Kidney (tissue), 14 donors: Measurements from ENCODE around the gene NBDY. TPM values are rescaled to one million over a fixed set of nuclear protein-coding genes. Genes with fewer than 3 reads are reported as not detected.

Experiments
- DNase-seq, 5 donors: peaks; one replicate each; pipeline ENCODE4 v3.0.0-alpha.2; 2013 to 2020
- FAIRE-seq: peaks from 2 replicates; lab custom pipeline; 2012; peaks lifted over from hg19 to GRCh38; lab: Jason Lieb, UNC
- H3K27ac ChIP-seq, 2 donors: one replicate each; pipeline ENCODE4 v1.7.0; 2013; ENCODE audit warnings: low read depth in 2 of 2, low read length in 2 of 2, inconsistent platforms in 1 of 2
- H3K27me3 ChIP-seq: one replicate; pipeline ENCODE4 v1.7.1; 2013; ENCODE audit warnings: low read length, inconsistent platforms; ENCODE audit not compliant: control insufficient read depth, insufficient read depth
- H3K36me3 ChIP-seq, 3 donors: one replicate each; pipeline versions ENCODE4 v1.7.0 to v1.7.1; 2013; ENCODE audit warnings: low read length in 3 of 3, control low read depth in 1 of 3, inconsistent platforms in 1 of 3; ENCODE audit not compliant: insufficient read depth in 3 of 3, control insufficient read depth in 2 of 3
- H3K4me1 ChIP-seq, 3 donors: one replicate each; pipeline versions ENCODE4 v1.7.0 to v1.7.1; 2013; ENCODE audit warnings: low read length in 3 of 3, inconsistent platforms in 1 of 3, low read depth in 1 of 3; ENCODE audit not compliant: control insufficient read depth in 2 of 3, insufficient read depth in 2 of 3
- H3K4me3 ChIP-seq, 3 donors: one replicate each; pipeline versions ENCODE4 v1.7.0 to v1.8.1; 2013; ENCODE audit warnings: low read length in 3 of 3, control low read depth in 1 of 3, inconsistent platforms in 1 of 3
- H3K9ac ChIP-seq, 3 donors: one replicate each; pipeline versions ENCODE4 v1.7.0 to v1.7.1; 2013; ENCODE audit warnings: low read length in 3 of 3, control low read depth in 1 of 3, inconsistent platforms in 1 of 3
- H3K9me3 ChIP-seq, 3 donors: one replicate each; pipeline versions ENCODE4 v1.7.0 to v1.7.1; 2013; ENCODE audit warnings: low read length in 3 of 3, control low read depth in 1 of 3, inconsistent platforms in 1 of 3; ENCODE audit not compliant: control insufficient read depth in 2 of 3, insufficient read depth in 1 of 3
- intact Hi-C: fragments of 100-400 bp; cut with DNase I; formaldehyde crosslinking; loops from one replicate; pipeline ENCODE4 v1.11.1; 2022
- polyA plus RNA-seq: library from polyadenylated mRNA; stranded (reverse); fragments of 350-450 nt; fragmentation: Illumina TruSeq; extraction: RNeasy Lipid Tissue Mini Kit (QIAGEN cat#74804); gene quantifications from one replicate; pipeline ENCODE4 v1.2.3, GENCODE V29; 2014; ENCODE audit warnings: low read depth, low replicate concordance; ENCODE audit not compliant: insufficient read depth
- total RNA-seq: library from RNA; stranded (reverse); fragmentation: NEBNext Ultra II Directional; extraction: Animal tissue kit (Norgen Biotek cat#: 25700); gene quantifications from one replicate; pipeline ENCODE4 v1.2.1, GENCODE V29; 2021
- TF ChIP-seq, protein P1 (sequence below): IDR thresholded peaks from 3 replicates; pipeline ENCODE4 v1.5.1; 2012; ENCODE audit warnings: mild to moderate bottlenecking, moderate library complexity, borderline replicate concordance; ENCODE audit not compliant: insufficient read depth; ENCODE audit errors: extremely low read depth
- donor health status: control.
- donor health status: control.
- donor health status: control.
- donor health status: control.
- donor health status: control.
- donor health status: DM: yes; HTN: yes; CAD: no.
- donor health status: Normal renal cell carcinoma (clear cell type).

NBDY gene
- total and polyA plus RNA-seq, 2 donors from 2014 or later: 50.8 to 88.7 TPM

DNA sequence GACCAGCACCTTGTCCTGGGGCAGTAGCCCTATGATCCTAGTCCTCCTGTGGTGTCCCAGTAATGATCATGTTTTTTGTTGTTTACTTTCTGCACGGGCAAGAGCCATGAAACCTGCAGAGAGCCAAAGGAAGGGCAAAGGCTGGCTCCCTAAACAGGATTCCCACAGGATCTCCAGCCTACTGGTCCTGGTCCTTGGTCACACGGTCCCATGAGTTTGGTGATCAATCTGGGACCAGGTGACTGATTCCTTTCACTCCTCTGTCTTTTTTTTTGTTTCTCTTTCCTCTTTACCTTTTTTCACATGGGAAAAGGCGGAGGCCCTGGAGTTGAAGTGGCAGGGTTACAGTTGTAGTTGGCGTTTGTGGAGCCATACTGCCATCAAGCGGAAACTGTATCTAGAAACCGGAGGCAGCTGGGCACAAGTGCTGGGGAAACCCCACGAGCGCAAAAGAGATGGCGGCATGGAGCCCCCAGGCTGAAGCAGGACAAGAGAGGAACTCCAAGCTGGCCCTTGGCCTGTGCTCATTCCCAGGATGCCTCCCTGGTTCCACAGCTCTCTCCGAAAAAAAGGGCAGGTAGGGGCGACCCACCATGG lies 34.6 kb downstream of the NBDY start:
- Histone ChIP-seq H3K4me1 (peaks cover 0 to 2% (median 0%) of the 10 kb centered on the region in 3 donors), H3K4me3 (peak overlapping the region in 1 of 3 donors; percentile 78), H3K27ac (no peak overlapping the region), H3K36me3 (no peaks in the 10 kb centered on the region), H3K9ac (peak overlapping the region in 1 of 3 donors; percentile 69), H3K9me3 (no peaks in the 10 kb centered on the region), H3K27me3 (peaks cover 2% of the 10 kb centered on the region)
- peak in 3 of 5 donors; percentile 87 to 96 (median 91) for DNase-seq
- TF ChIP-seq, protein P1, sequence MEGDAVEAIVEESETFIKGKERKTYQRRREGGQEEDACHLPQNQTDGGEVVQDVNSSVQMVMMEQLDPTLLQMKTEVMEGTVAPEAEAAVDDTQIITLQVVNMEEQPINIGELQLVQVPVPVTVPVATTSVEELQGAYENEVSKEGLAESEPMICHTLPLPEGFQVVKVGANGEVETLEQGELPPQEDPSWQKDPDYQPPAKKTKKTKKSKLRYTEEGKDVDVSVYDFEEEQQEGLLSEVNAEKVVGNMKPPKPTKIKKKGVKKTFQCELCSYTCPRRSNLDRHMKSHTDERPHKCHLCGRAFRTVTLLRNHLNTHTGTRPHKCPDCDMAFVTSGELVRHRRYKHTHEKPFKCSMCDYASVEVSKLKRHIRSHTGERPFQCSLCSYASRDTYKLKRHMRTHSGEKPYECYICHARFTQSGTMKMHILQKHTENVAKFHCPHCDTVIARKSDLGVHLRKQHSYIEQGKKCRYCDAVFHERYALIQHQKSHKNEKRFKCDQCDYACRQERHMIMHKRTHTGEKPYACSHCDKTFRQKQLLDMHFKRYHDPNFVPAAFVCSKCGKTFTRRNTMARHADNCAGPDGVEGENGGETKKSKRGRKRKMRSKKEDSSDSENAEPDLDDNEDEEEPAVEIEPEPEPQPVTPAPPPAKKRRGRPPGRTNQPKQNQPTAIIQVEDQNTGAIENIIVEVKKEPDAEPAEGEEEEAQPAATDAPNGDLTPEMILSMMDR: no peak
- FAIRE-seq: no peak
- intact Hi-C loops: no loop called here

DNA sequence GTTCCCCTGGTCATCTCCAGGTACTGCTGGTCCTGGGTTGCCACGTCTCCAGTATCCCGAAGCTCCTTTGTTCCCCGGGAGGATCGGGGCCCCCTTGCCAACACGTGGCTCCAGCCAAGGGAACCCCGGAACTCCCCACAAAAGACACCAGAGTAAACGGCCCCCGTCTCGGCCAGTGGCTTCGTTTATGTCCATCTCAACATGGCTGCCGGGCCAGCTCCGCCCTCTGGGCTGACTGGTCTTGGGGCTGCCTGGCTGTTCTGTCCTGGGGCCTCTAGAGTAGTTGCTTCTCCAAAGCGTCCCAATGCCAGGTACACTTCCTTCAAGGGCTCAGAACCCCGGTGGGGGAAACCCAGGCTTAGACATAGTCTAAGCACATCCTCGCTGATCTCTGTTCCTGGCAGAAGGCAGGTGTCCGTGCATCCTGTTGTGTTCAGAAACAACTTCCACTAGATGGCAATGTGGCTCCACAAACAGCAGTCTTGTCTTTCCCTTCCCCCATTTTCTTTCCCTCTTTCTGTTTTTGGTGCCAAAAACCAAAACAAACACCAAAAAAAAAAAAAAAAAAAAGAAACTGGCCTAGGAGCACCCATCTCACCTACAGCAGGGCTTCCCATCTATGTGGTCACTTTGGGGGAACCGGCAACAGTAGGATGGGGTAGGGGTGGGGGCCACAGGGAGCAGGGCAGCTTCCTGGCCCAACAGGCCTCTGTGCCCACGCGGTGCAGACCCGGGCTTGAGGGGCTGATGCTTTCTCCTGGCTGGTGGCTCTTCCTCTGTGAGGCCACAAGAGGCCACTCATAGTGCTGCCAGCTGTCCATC lies 35.3 kb downstream of the NBDY start:
- FAIRE-seq: peak; percentile 86
- H3K9ac ChIP-seq: peak overlapping the region in 1 of 3 donors; percentile 69
- peaks cover 0 to 2% (median 0%) of the 10 kb centered on the region in 3 donors for H3K4me1 ChIP-seq
- H3K9me3 ChIP-seq: no peaks in the 10 kb centered on the region
- DNase-seq: peak; percentile 48 to 95 (median 91)
- no peaks in the 10 kb centered on the region for H3K36me3 ChIP-seq
- H3K4me3 ChIP-seq: peak overlapping the region in 1 of 3 donors; percentile 78
- no peak overlapping the region for H3K27ac ChIP-seq
- H3K27me3 ChIP-seq: peaks cover 2% of the 10 kb centered on the region
- intact Hi-C loops: no loop called here
- TF ChIP-seq, protein P1: peak; percentile 52

- H3K27ac ChIP-seq: no peak overlapping the region
- H3K4me3 ChIP-seq: no peak overlapping the region
- TF ChIP-seq, protein P1: no peak
- no peaks in the 10 kb centered on the region for H3K36me3 ChIP-seq
- peak in 1 of 5 donors; percentile 57 for DNase-seq
- H3K4me1 ChIP-seq: peaks cover 0 to 2% (median 0%) of the 10 kb centered on the region in 3 donors
- FAIRE-seq: no peak
- no peaks in the 10 kb centered on the region for H3K9me3 ChIP-seq
- H3K27me3 ChIP-seq: peaks cover 2% of the 10 kb centered on the region
- H3K9ac ChIP-seq: no peak overlapping the region
- intact Hi-C loops: no loop called here
These were observed 36.1 kb downstream of the NBDY start for GRCh38 chrX:56764975-56765791.
